HepG2 (cell line): ENCODE results near the gene ETFA. TPM values are rescaled to one million over a fixed set of nuclear protein-coding genes. Genes with fewer than 3 reads are reported as not detected.

Experiments used
- CC2D1A ChIP-seq: sonication (generic); formaldehyde crosslinking; IDR thresholded peaks from 2 replicates; pipeline ENCODE4 v1.8.1; 2023; ENCODE audit warnings: mild to moderate bottlenecking, missing genetic modification reagents
- FOXO1 ChIP-seq: sonication (generic); formaldehyde crosslinking; IDR thresholded peaks from 2 replicates; pipeline ENCODE4 v1.4.0; 2020; ENCODE audit warnings: missing genetic modification reagents
- GATAD1 ChIP-seq: IDR thresholded peaks from 2 replicates; pipeline ENCODE4 v1.6.1; 2016; ENCODE audit warnings: missing genetic modification reagents, missing compliant biosample characterization
- HNRNPL ChIP-seq: fragments of 200-400 bp; formaldehyde crosslinking; IDR thresholded peaks from 2 replicates; pipeline ENCODE4 v1.6.1; 2017; ENCODE audit warnings: mild to moderate bottlenecking, low read depth, low read length
- JUND ChIP-seq: sonication (generic); formaldehyde crosslinking; IDR thresholded peaks from 2 replicates; pipeline ENCODE4 v1.8.0; 2022; ENCODE audit warnings: mild to moderate bottlenecking, missing genetic modification reagents
- KDM4B ChIP-seq: sonication (generic); formaldehyde crosslinking; IDR thresholded peaks from 2 replicates; pipeline ENCODE4 v1.4.0; 2020; ENCODE audit warnings: missing genetic modification reagents
- MTERF4 ChIP-seq: sonication (generic); formaldehyde crosslinking; IDR thresholded peaks from 2 replicates; pipeline ENCODE4 v1.8.0; 2023; ENCODE audit warnings: mild to moderate bottlenecking, missing genetic modification reagents
- MYNN ChIP-seq: sonication (generic); formaldehyde crosslinking; IDR thresholded peaks from 2 replicates; pipeline ENCODE4 v1.4.0; 2020; ENCODE audit warnings: mild to moderate bottlenecking, low read depth, missing genetic modification reagents
- PCBP1 ChIP-seq: fragments of 200-400 bp; formaldehyde crosslinking; IDR thresholded peaks from 2 replicates; pipeline ENCODE4 v1.6.1; 2017; ENCODE audit warnings: mild to moderate bottlenecking, low read depth, low read length, borderline replicate concordance
- STAT5B ChIP-seq: sonication (generic); formaldehyde crosslinking; IDR thresholded peaks from 2 replicates; pipeline ENCODE4 v1.4.0; 2020; ENCODE audit warnings: missing genetic modification reagents
- ZBTB40 ChIP-seq, 2 experiments: fragments of 450-650 bp in 1 of 2; sonication (generic) in 1 of 2; formaldehyde crosslinking in 1 of 2; IDR thresholded peaks; 2 replicates each; pipeline versions ENCODE4 v1.6.1 to v1.8.0; 2016 to 2022; ENCODE audit warnings: antibody characterized with exemption in 1 of 2, mild to moderate bottlenecking in 1 of 2, missing genetic modification reagents in 1 of 2
- ZFP36L1 ChIP-seq: sonication (generic); formaldehyde crosslinking; IDR thresholded peaks from 2 replicates; pipeline ENCODE4 v1.8.0; 2022; ENCODE audit warnings: mild to moderate bottlenecking, missing genetic modification reagents, moderate library complexity
- ZNF143 ChIP-seq: sonication (generic); formaldehyde crosslinking; IDR thresholded peaks from 2 replicates; pipeline ENCODE4 v1.4.0; 2020; ENCODE audit warnings: missing genetic modification reagents
- ZNF232 ChIP-seq: sonication (generic); formaldehyde crosslinking; IDR thresholded peaks from 2 replicates; pipeline ENCODE4 v1.4.0; 2020; ENCODE audit warnings: missing genetic modification reagents, borderline replicate concordance
- ZNF280B ChIP-seq: sonication (generic); formaldehyde crosslinking; IDR thresholded peaks from 2 replicates; pipeline ENCODE4 v1.5.0; 2020; ENCODE audit warnings: missing genetic modification reagents, mild to moderate bottlenecking, borderline replicate concordance
- ZNF740 ChIP-seq: sonication (generic); formaldehyde crosslinking; IDR thresholded peaks from 2 replicates; pipeline ENCODE4 v1.4.0; 2020; ENCODE audit warnings: missing genetic modification reagents
- ZNF781 ChIP-seq: sonication (generic); formaldehyde crosslinking; IDR thresholded peaks from 2 replicates; pipeline ENCODE4 v1.5.1; 2020; ENCODE audit warnings: borderline replicate concordance, mild to moderate bottlenecking, missing genetic modification reagents; ENCODE audit errors: not compliant biosample characterization
- polyA plus RNA-seq, 8 experiments: library from polyadenylated mRNA; depleted of rRNA in 3 of 8; stranded (reverse) in 7 of 8; unstranded in 1 of 8; fragments of >200 nt; fragmentation: Illumina TruSeq in 4 of 8; extraction: Trizol in 4 of 8; gene quantifications; 2 replicates each; pipeline versions ENCODE4 v1.2.1 to v1.2.3, GENCODE V29; 2011 to 2016; ENCODE audit warnings: low read depth in 4 of 8, missing spikeins in 1 of 8, mixed read lengths in 1 of 8; ENCODE audit not compliant: insufficient read depth in 1 of 8
- total RNA-seq, 5 experiments: library from RNA; depleted of rRNA; stranded (reverse); fragments of >200 nt; fragmentation: Illumina TruSeq; extraction: Trizol; gene quantifications; 2 replicates each; pipeline ENCODE4 v1.2.3, GENCODE V29; 2016; ENCODE audit warnings: low read depth in 1 of 5

The ETFA gene
- total and polyA plus RNA-seq, 2 of the 13 experiments (the other 11 are each of a cell fraction or from before 2014, with no cell fraction given) = 291 to 396 TPM

GRCh38 chr15:76345880-76346668 lies 34.8 kb upstream of the ETFA start (continued):
- TF ChIP-seq MTERF4 (CRISPR knock-in tag) = no peak
- no peak for TF ChIP-seq KDM4B (CRISPR knock-in tag)
- TF ChIP-seq ZNF781 (CRISPR knock-in tag) = no peak
- TF ChIP-seq ZNF740 (CRISPR knock-in tag) = no peak; the same call in 1 of the 2 replicates
- TF ChIP-seq PCBP1 = no peak
- TF ChIP-seq MYNN (CRISPR knock-in tag) = 0 out of 2 replicates have a peak, but pooled peaks have one; percentile 37
- TF ChIP-seq CC2D1A (CRISPR knock-in tag) = no peak
- no peak for TF ChIP-seq STAT5B (CRISPR knock-in tag)
- TF ChIP-seq JUND = no peak
- peak; percentile 67; the same call in 1 of the 2 replicates for TF ChIP-seq ZNF232 (CRISPR knock-in tag)
- no peak for TF ChIP-seq GATAD1 (CRISPR knock-in tag)
- TF ChIP-seq ZNF143 = no peak
- TF ChIP-seq HNRNPL = no peak
- TF ChIP-seq ZBTB40 (IDR thresholded peaks at IDR 0.05) = no peak
- no peak for TF ChIP-seq ZBTB40 (CRISPR knock-in tag; IDR thresholded peaks at IDR 0.05)
- TF ChIP-seq ZFP36L1 (CRISPR knock-in tag) = no peak
- TF ChIP-seq ZNF280B (CRISPR knock-in tag) = 0 out of 2 replicates have a peak, but pooled peaks have one; percentile 24
- no peak for TF ChIP-seq FOXO1
